GM11168 (cell line): ENCODE measurements around the gene HOXA9.

Experiments used
- in situ Hi-C: fragments of 300-500 bp; cut with MboI; formaldehyde crosslinking; loops from one replicate; pipeline ENCODE4 v1.12.0; 2022; ENCODE audit warnings: low sequenced_read_pairs; ENCODE audit not compliant: unreplicated experiment

Gene HOXA9

GRCh38 chr7:27148031-27148755 is 17.1 kb downstream of the HOXA9 start:
- in situ Hi-C loops: no loop called here

GRCh38 chr7:27147199-27148030 is 17.9 kb downstream of the HOXA9 start, which contains the start of gene HOXA6:
Gene HOXA6, minus strand, starts transcription at chr7:27147774. Its CDS starts 25 bp downstream, at chr7:27147749.
- in situ Hi-C loops: no loop called here

- in situ Hi-C loops: no loop called here
Observed at GRCh38 chr7:27146491-27147198, 18.7 kb downstream of the HOXA9 start.

- in situ Hi-C loops: no loop called here
Observed at GRCh38 chr7:27145914-27146412, 19.4 kb downstream of the HOXA9 start.

- in situ Hi-C loops: no loop called here
Observed at GRCh38 chr7:27145165-27145913, 20.0 kb downstream of the HOXA9 start.

- in situ Hi-C loops: no loop called here
Observed at GRCh38 chr7:27144781-27145164, 20.6 kb downstream of the HOXA9 start.

- in situ Hi-C loops: no loop called here
Observed at GRCh38 chr7:27143950-27144780, 21.2 kb downstream of the HOXA9 start.

- in situ Hi-C loops: no loop called here
Observed at GRCh38 chr7:27143023-27143949, 22.1 kb downstream of the HOXA9 start, which contains the start of gene HOXA5. Gene HOXA5, minus strand, starts transcription at chr7:27143681. Its CDS starts 74 bp downstream, at chr7:27143607.

GRCh38 chr7:27142580-27143022 is 22.7 kb downstream of the HOXA9 start:
- in situ Hi-C loops: no loop called here

- in situ Hi-C loops: no loop called here
Observed at GRCh38 chr7:27141923-27142579, 23.3 kb downstream of the HOXA9 start.

GRCh38 chr7:27141137-27141922 is 24.0 kb downstream of the HOXA9 start:
- in situ Hi-C loops: no loop called here

GRCh38 chr7:27140126-27140857 is 25.0 kb downstream of the HOXA9 start:
- in situ Hi-C loops: no loop called here

GRCh38 chr7:27139334-27140125 is 25.8 kb downstream of the HOXA9 start:
- in situ Hi-C loops: no loop called here

GRCh38 chr7:27138985-27139333 is 26.4 kb downstream of the HOXA9 start:
- in situ Hi-C loops: no loop called here

- in situ Hi-C loops: no loop called here
Observed at GRCh38 chr7:27138472-27138871, 26.9 kb downstream of the HOXA9 start.
